IMR-90 (cell line): Measurements from ENCODE around the gene AFDN. TPM values are rescaled to one million over a fixed set of nuclear protein-coding genes. Genes with fewer than 3 reads are reported as not detected.

ENCODE experiments used
- ATAC-seq: fragments of 200-7000 bp; cut with Tn5 transposase; 2 replicates; pipeline ENCODE4 v1.9.1; 2020; ENCODE audit warnings: low read depth, mild to moderate bottlenecking, moderate library complexity
- BruUV-seq: library from RNA; stranded (reverse); fragments of 400-500 nt; replicated peaks from 2 replicates; lab custom pipeline; 2021; lab: Mats Ljungman, UMichigan
- CTCF ChIA-PET: fragments of 300-600 bp; formaldehyde crosslinking; extraction: SDS; loops from one replicate; lab custom pipeline; 2021; ENCODE audit warnings: antibody characterized with exemption; lab: Yijun Ruan, JAX
- POLR2A ChIA-PET: fragments of 300-600 bp; sonication (Branson Sonifier 250); formaldehyde crosslinking; loops from one replicate; lab custom pipeline; 2022; ENCODE audit warnings: antibody characterized with exemption; ENCODE audit not compliant: unreplicated experiment; lab: Charles Lee
- DNase-seq: peaks from one replicate; pipeline ENCODE4 v3.0.0; 2013
- H2AFZ ChIP-seq: replicated peaks from 2 replicates; pipeline ENCODE3; 2013; ENCODE audit warnings: low read length, mild to moderate bottlenecking; ENCODE audit not compliant: poor library complexity
- H2AK5ac ChIP-seq: 2 replicates; pipeline ENCODE4 v1.6.1; 2013; ENCODE audit warnings: low read depth, low read length, inconsistent platforms
- H2AK9ac ChIP-seq: replicated peaks from 2 replicates; pipeline ENCODE3; 2013; ENCODE audit warnings: mild to moderate bottlenecking, low read depth, low read length, moderate library complexity; ENCODE audit not compliant: poor library complexity
- H2BK120ac ChIP-seq: 2 replicates; pipeline ENCODE4 v1.6.1; 2013; ENCODE audit warnings: low read depth, low read length, inconsistent platforms
- H2BK15ac ChIP-seq: 3 replicates; pipeline ENCODE4 v1.6.1; 2013; ENCODE audit warnings: low read depth, low read length, inconsistent platforms
- H2BK20ac ChIP-seq: 2 replicates; pipeline ENCODE4 v1.6.1; 2013; ENCODE audit warnings: low read depth, mild to moderate bottlenecking, inconsistent platforms, low read length, moderate library complexity
- H2BK5ac ChIP-seq: 2 replicates; pipeline ENCODE4 v1.6.1; 2013; ENCODE audit warnings: mild to moderate bottlenecking, low read depth, low read length, inconsistent platforms; ENCODE audit not compliant: poor library complexity, severe bottlenecking
- H3K14ac ChIP-seq: replicated peaks from 2 replicates; pipeline ENCODE4 v1.6.1; 2013; ENCODE audit warnings: low read depth, low read length, inconsistent platforms
- H3K18ac ChIP-seq: 2 replicates; pipeline ENCODE4 v1.6.1; 2013; ENCODE audit warnings: low read depth, low read length, control low read depth
- H3K23ac ChIP-seq: 2 replicates; pipeline ENCODE4 v1.6.1; 2013; ENCODE audit warnings: low read depth, low read length, inconsistent platforms
- H3K27ac ChIP-seq: 2 replicates; pipeline ENCODE4 v1.5.1; 2013; ENCODE audit warnings: mild to moderate bottlenecking, control low read depth, low read length; ENCODE audit not compliant: insufficient read depth
- H3K27me3 ChIP-seq: 2 replicates; pipeline ENCODE4 v1.6.1; 2013; ENCODE audit warnings: low read length; ENCODE audit not compliant: control insufficient read depth, insufficient read depth
- H3K36me3 ChIP-seq: 2 replicates; pipeline ENCODE4 v1.6.1; 2013; ENCODE audit warnings: low read length, mixed read lengths; ENCODE audit not compliant: control insufficient read depth, insufficient read depth
- H3K4ac ChIP-seq: 2 replicates; pipeline ENCODE4 v1.6.1; 2013; ENCODE audit warnings: low read depth, low read length, inconsistent platforms
- H3K4me1 ChIP-seq: 2 replicates; pipeline ENCODE4 v1.6.1; 2013; ENCODE audit warnings: low read length, mixed read lengths; ENCODE audit not compliant: control insufficient read depth, insufficient read depth
- H3K4me2 ChIP-seq: 2 replicates; pipeline ENCODE4 v1.6.1; 2013; ENCODE audit warnings: low read depth, mild to moderate bottlenecking, control low read depth, low read length, moderate library complexity
- H3K4me3 ChIP-seq: 2 replicates; pipeline ENCODE4 v1.5.1; 2013; ENCODE audit warnings: low read depth, mild to moderate bottlenecking, control low read depth, low read length, moderate library complexity; ENCODE audit not compliant: insufficient read depth
- H3K56ac ChIP-seq: 2 replicates; pipeline ENCODE4 v1.6.1; 2013; ENCODE audit warnings: low read length, inconsistent platforms; ENCODE audit not compliant: insufficient read depth; ENCODE audit errors: extremely low read depth
- H3K79me1 ChIP-seq, 2 experiments: 2 replicates each; pipeline ENCODE4 v1.6.1; 2013; ENCODE audit warnings: low read length in 2 of 2, inconsistent platforms in 1 of 2, low read depth in 1 of 2
- H3K9ac ChIP-seq: 2 replicates; pipeline ENCODE4 v1.6.1; 2013; ENCODE audit warnings: low read depth, low read length, control low read depth
- H3K9me1 ChIP-seq: 2 replicates; pipeline ENCODE4 v1.6.1; 2013; ENCODE audit warnings: low read length, inconsistent platforms; ENCODE audit not compliant: insufficient read depth
- H3K9me3 ChIP-seq: 2 replicates; pipeline ENCODE4 v1.6.1; 2013; ENCODE audit warnings: low read length; ENCODE audit not compliant: control insufficient read depth, insufficient read depth
- H4K20me1 ChIP-seq: 2 replicates; pipeline ENCODE4 v1.6.1; 2013; ENCODE audit warnings: low read length, inconsistent platforms; ENCODE audit not compliant: insufficient read depth
- H4K5ac ChIP-seq: 2 replicates; pipeline ENCODE4 v1.6.1; 2013; ENCODE audit warnings: mild to moderate bottlenecking, low read depth, low read length, control low read depth
- H4K8ac ChIP-seq, 2 experiments: 2 replicates each; pipeline ENCODE4 v1.6.1; 2013; ENCODE audit warnings: low read depth in 2 of 2, low read length in 2 of 2, control low read depth in 1 of 2, inconsistent platforms in 1 of 2
- H4K91ac ChIP-seq: 2 replicates; pipeline ENCODE4 v1.6.1; 2013; ENCODE audit warnings: low read depth, low read length, inconsistent platforms; ENCODE audit not compliant: insufficient read depth
- CEBPB ChIP-seq: IDR thresholded peaks from 2 replicates; pipeline ENCODE4 v1.6.1; 2012; ENCODE audit warnings: low read depth, low read length, improper control_type of control experiment
- MAFK ChIP-seq: IDR thresholded peaks from 2 replicates; pipeline ENCODE4 v1.6.1; 2012; ENCODE audit warnings: low read depth, low read length, improper control_type of control experiment
- MAZ ChIP-seq: IDR thresholded peaks from 2 replicates; pipeline ENCODE4 v1.6.1; 2012; ENCODE audit warnings: low read depth, mild to moderate bottlenecking, low read length, improper control_type of control experiment, moderate library complexity, borderline replicate concordance
- NFE2L2 ChIP-seq: fragments of 150-350 bp; IDR thresholded peaks from 2 replicates; pipeline ENCODE4 v1.6.1; 2016; ENCODE audit warnings: low read depth, mild to moderate bottlenecking, low read length
- POLR2A ChIP-seq: IDR thresholded peaks from 2 replicates; pipeline ENCODE4 v1.6.1; 2012; ENCODE audit warnings: mild to moderate bottlenecking, low read depth, low read length
- WGBS, 2 experiments: methylation state at CpG; one replicate each; pipeline versions ENCODE4 v1.1.5 to v1.1.7; 2013; ENCODE audit warnings: missing lambda C conversion rate in 2 of 2; ENCODE audit not compliant: insufficient read length in 1 of 2; ENCODE audit errors: extremely low coverage in 2 of 2; 5-methylcytosine and 5-hydroxymethylcytosine counted together
- dilution Hi-C: fragments of 300-500 bp; cut with HindIII; formaldehyde crosslinking; loops from one replicate; pipeline ENCODE4 v1.14.3; 2018; ENCODE audit warnings: low sequenced_read_pairs; ENCODE audit not compliant: unreplicated experiment
- in situ Hi-C: fragments of 300-500 bp; cut with MboI; formaldehyde crosslinking; loops from 3 replicates; pipeline ENCODE4 v1.14.3; 2019; ENCODE audit warnings: low sequenced_read_pairs, inconsistent platforms, mixed read lengths
- intact Hi-C: fragments of 100-400 bp; cut with micrococcal nuclease; formaldehyde crosslinking; loops from 2 replicates; pipeline ENCODE4 v1.10.0; 2022
- polyA plus RNA-seq, 3 experiments: library from polyadenylated mRNA; depleted of rRNA; stranded (reverse); fragments of >200 nt; gene quantifications; 2 replicates each; pipeline ENCODE4 v1.2.3, GENCODE V29; 2012; ENCODE audit warnings: low replicate concordance in 1 of 3
- total RNA-seq: library from RNA; depleted of rRNA; stranded (reverse); fragments of >200 nt; gene quantifications from 2 replicates; pipeline ENCODE4 v1.2.3, GENCODE V29; 2012
- TF ChIP-seq, protein P1 (sequence below): fragments of 150-350 bp; IDR thresholded peaks from 2 replicates; pipeline ENCODE4 v1.6.1; 2017; ENCODE audit warnings: mild to moderate bottlenecking, antibody characterized with exemption, low read length, low read depth
- TF ChIP-seq, protein P2 (sequence below): conservative IDR thresholded peaks from 2 replicates; pipeline ENCODE4 v1.5.1; 2012; ENCODE audit warnings: mild to moderate bottlenecking, low read depth, low read length, improper control_type of control experiment

AFDN gene
- total and polyA plus RNA-seq, 2 of the 4 experiments (the other 2 are of a cell fraction), result 11.6 to 20.8 TPM

DNA sequence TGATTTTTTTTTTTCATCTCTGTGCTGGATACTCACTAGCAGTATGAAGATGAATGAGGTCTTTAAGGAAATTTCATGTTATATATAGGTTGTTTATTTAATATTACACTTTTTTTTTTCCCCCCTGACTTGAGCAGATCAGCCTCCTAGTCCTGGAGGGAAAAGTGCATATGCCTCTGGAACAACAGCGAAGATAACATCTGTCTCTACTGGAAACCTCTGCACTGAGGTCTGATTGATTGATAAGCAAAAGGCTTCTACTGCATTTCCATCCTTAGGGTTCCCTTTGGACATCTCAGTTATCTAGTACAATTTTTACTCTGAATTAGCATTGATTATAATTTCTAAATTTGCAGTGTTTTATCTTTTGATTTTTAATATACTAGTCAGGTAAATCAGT lies 121.0 kb downstream of the AFDN start:
- peaks cover 32% of the 10 kb centered on the region for H3K36me3 ChIP-seq
- H3K9ac ChIP-seq, result no peak overlapping the region
- DNase-seq (no peak), ATAC-seq (no peak)
- H4K20me1 ChIP-seq, result no peaks in the 10 kb centered on the region
- no peak overlapping the region for H3K27ac ChIP-seq
- TF ChIP-seq, protein P1, sequence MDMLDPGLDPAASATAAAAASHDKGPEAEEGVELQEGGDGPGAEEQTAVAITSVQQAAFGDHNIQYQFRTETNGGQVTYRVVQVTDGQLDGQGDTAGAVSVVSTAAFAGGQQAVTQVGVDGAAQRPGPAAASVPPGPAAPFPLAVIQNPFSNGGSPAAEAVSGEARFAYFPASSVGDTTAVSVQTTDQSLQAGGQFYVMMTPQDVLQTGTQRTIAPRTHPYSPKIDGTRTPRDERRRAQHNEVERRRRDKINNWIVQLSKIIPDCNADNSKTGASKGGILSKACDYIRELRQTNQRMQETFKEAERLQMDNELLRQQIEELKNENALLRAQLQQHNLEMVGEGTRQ, result no peak
- TF ChIP-seq, protein P2, sequence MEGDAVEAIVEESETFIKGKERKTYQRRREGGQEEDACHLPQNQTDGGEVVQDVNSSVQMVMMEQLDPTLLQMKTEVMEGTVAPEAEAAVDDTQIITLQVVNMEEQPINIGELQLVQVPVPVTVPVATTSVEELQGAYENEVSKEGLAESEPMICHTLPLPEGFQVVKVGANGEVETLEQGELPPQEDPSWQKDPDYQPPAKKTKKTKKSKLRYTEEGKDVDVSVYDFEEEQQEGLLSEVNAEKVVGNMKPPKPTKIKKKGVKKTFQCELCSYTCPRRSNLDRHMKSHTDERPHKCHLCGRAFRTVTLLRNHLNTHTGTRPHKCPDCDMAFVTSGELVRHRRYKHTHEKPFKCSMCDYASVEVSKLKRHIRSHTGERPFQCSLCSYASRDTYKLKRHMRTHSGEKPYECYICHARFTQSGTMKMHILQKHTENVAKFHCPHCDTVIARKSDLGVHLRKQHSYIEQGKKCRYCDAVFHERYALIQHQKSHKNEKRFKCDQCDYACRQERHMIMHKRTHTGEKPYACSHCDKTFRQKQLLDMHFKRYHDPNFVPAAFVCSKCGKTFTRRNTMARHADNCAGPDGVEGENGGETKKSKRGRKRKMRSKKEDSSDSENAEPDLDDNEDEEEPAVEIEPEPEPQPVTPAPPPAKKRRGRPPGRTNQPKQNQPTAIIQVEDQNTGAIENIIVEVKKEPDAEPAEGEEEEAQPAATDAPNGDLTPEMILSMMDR, result no peak
- TF ChIP-seq CEBPB (no peak), POLR2A (no peak), MAFK (no peak), NFE2L2 (no peak), MAZ (no peak)
- no peak overlapping the region for H3K18ac ChIP-seq
- no peak overlapping the region for H2AK5ac ChIP-seq
- no peak overlapping the region for H2AFZ ChIP-seq
- H3K4me3 ChIP-seq, result no peak overlapping the region
- no peaks in the 10 kb centered on the region for H3K27me3 ChIP-seq
- H2BK15ac ChIP-seq, result no peak overlapping the region
- H3K4ac ChIP-seq, result no peak overlapping the region
- POLR2A ChIA-PET, result no interaction called here
- no peaks in the 10 kb centered on the region for H3K9me1 ChIP-seq
- CTCF ChIA-PET, result interaction anchor here (0.7 to 1.3 kb wide), 2 partner anchors 84 to 1162 kb away, joined by 3 to 4 read pairs; no protein-coding TSS in a partner anchor
- no peak overlapping the region for H2AK9ac ChIP-seq
- H3K23ac ChIP-seq, result no peak overlapping the region
- H3K56ac ChIP-seq, result no peak overlapping the region
- no peak overlapping the region for H4K5ac ChIP-seq
- 0 out of 2 replicates have a peak, but pooled peaks cover 2% of the 10 kb centered on the region for H3K4me1 ChIP-seq
- no peak overlapping the region for H4K91ac ChIP-seq
- WGBS, 2 experiments, result no CpG with 5 or more reads among the region's 1 CpG
- H3K9me3 ChIP-seq, result no peaks in the 10 kb centered on the region
- no peak overlapping the region for H2BK20ac ChIP-seq
- H2BK5ac ChIP-seq, result no peak overlapping the region
- BruUV-seq, result no TSS peak
- no peaks in the 10 kb centered on the region for H3K79me1 ChIP-seq
- no peak overlapping the region for H3K4me2 ChIP-seq
- no peak overlapping the region for H4K8ac ChIP-seq
- in situ Hi-C loops (no loop called here), dilution Hi-C loops (no loop called here), intact Hi-C loops (no loop called here)
- H2BK120ac ChIP-seq, result no peak overlapping the region
- no peak overlapping the region for H3K14ac ChIP-seq
